GM12878 (cell line): ENCODE measurements around the gene FHL3. TPM values are rescaled to one million over a fixed set of nuclear protein-coding genes. Genes with fewer than 3 reads are reported as not detected.

Experiments
- BHLHE40 ChIP-seq, 2 experiments: fragments of 450-650 bp in 1 of 2; IDR thresholded peaks; 2 replicates each; pipeline ENCODE4 v1.6.1; 2011 to 2017; ENCODE audit warnings: low read depth in 2 of 2, borderline replicate concordance in 1 of 2, improper control_type of control experiment in 1 of 2, low read length in 1 of 2, mild to moderate bottlenecking in 1 of 2
- CHD2 ChIP-seq: IDR thresholded peaks from 2 replicates; pipeline ENCODE4 v1.6.1; 2011; ENCODE audit warnings: low read depth, low read length, improper control_type of control experiment, borderline replicate concordance
- EED ChIP-seq: sonication (generic); IDR thresholded peaks from 2 replicates; pipeline ENCODE4 v1.6.1; 2016; ENCODE audit warnings: antibody characterized with exemption, low read depth
- FOXM1 ChIP-seq: IDR thresholded peaks from 2 replicates; pipeline ENCODE4 v1.6.1; 2012; ENCODE audit warnings: low read depth, mild to moderate bottlenecking, inconsistent platforms, low read length, moderate library complexity
- JUNB ChIP-seq: IDR thresholded peaks from 2 replicates; pipeline ENCODE4 v1.6.1; 2016; ENCODE audit warnings: antibody characterized with exemption, mild to moderate bottlenecking
- MEF2B ChIP-seq: fragments of 450-650 bp; IDR thresholded peaks from 2 replicates; pipeline ENCODE4 v1.6.1; 2018; ENCODE audit warnings: mild to moderate bottlenecking, moderate library complexity; ENCODE audit not compliant: partially characterized antibody, poor library complexity, severe bottlenecking
- NBN ChIP-seq: fragments of 450-650 bp; IDR thresholded peaks from 2 replicates; pipeline ENCODE4 v1.6.1; 2016
- NFIC ChIP-seq: IDR thresholded peaks from 2 replicates; pipeline ENCODE4 v1.6.1; 2012; ENCODE audit warnings: low read depth, mild to moderate bottlenecking, inconsistent platforms, low read length, moderate library complexity
- NKRF ChIP-seq: fragments of 450-650 bp; conservative IDR thresholded peaks from 2 replicates; pipeline ENCODE4 v1.6.1; 2017; ENCODE audit warnings: mild to moderate bottlenecking, moderate library complexity
- NR2F1 ChIP-seq: fragments of 450-650 bp; conservative IDR thresholded peaks from 2 replicates; pipeline ENCODE4 v1.6.1; 2017; ENCODE audit warnings: mild to moderate bottlenecking
- NRF1 ChIP-seq: conservative IDR thresholded peaks from 2 replicates; pipeline ENCODE4 v1.6.1; 2011; ENCODE audit warnings: mild to moderate bottlenecking, low read depth, low read length, improper control_type of control experiment
- PBX3 ChIP-seq: IDR thresholded peaks from 2 replicates; pipeline ENCODE4 v1.6.1; 2011; ENCODE audit warnings: mild to moderate bottlenecking, low read depth, low read length, moderate library complexity; ENCODE audit not compliant: insufficient replicate concordance
- POLR2A ChIP-seq: IDR thresholded peaks from 2 replicates; pipeline ENCODE4 v1.6.1; 2011; ENCODE audit warnings: low read depth, mild to moderate bottlenecking, low read length
- RAD51 ChIP-seq: fragments of 450-650 bp; IDR thresholded peaks from 2 replicates; pipeline ENCODE4 v1.6.1; 2016; ENCODE audit warnings: moderate library complexity, mild to moderate bottlenecking, inconsistent platforms
- RCOR1 ChIP-seq: conservative IDR thresholded peaks from 2 replicates; pipeline ENCODE4 v1.6.1; 2012; ENCODE audit warnings: low read depth, low read length, improper control_type of control experiment
- SKIL ChIP-seq: fragments of 450-650 bp; IDR thresholded peaks from 2 replicates; pipeline ENCODE4 v1.6.1; 2017; ENCODE audit warnings: mild to moderate bottlenecking, low read depth, inconsistent platforms; ENCODE audit not compliant: poor library complexity, severe bottlenecking
- polyA plus RNA-seq, 11 experiments: library from polyadenylated mRNA; depleted of rRNA in 4 of 11; unstranded in 6 of 11; stranded (reverse) in 5 of 11; fragments of >200 nt; fragmentation: Nextera tagmentation in 4 of 11; fragmentation: Illumina TruSeq in 1 of 11; extraction: Ambion mirVana in 4 of 11; extraction: Trizol in 1 of 11; gene quantifications; 1 replicate in 1 of 11; 2 replicates in 10 of 11; pipeline versions ENCODE4 v1.2.1 to v1.2.3, GENCODE V29; 2011 to 2016; ENCODE audit warnings: inconsistent platforms in 2 of 11, missing spikeins in 2 of 11, low read depth in 1 of 11
- total RNA-seq, 4 experiments: library from RNA; depleted of rRNA in 3 of 4; stranded (reverse); fragments of >200 nt in 3 of 4; fragmentation: Illumina TruSeq in 1 of 4; extraction: Trizol in 1 of 4; gene quantifications; 2 replicates each; pipeline versions ENCODE4 v1.2.1 to v1.2.3, GENCODE V29; 2013 to 2021
- TF ChIP-seq, protein P1 (sequence below): IDR thresholded peaks from 2 replicates; pipeline ENCODE4 v1.6.1; 2012; ENCODE audit warnings: improper control_type of control experiment, low read depth, low read length; ENCODE audit not compliant: insufficient replicate concordance

Gene FHL3
- total and polyA plus RNA-seq, 10 of the 15 experiments (the other 5 are each of a cell fraction or from before 2014, with no cell fraction given), result 0.26 to 13.9 (median 7.9) TPM

DNA sequence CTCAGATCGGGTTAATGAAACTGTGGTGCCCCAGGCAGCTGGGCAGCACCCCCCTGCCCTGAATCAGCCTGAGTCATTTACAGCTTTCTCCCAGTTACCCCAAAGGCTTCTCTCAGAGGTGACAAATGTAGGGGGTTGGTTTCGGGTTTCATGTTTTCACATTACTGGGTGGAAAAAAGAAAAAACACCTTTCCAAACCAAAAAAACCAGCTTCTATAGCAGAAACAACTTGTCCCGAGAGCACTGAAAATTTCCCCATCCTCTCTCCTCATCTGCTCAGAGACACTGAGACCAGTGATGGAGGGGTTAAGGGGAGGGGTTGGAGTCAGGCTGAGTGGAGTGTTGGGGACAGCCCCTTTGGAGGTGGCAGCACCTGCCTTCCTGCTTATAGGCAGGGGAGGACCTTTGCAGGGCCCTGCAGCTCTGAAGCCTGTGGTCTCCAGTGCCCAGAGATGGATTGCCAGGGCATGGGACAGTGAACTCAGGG is 22.8 kb upstream of the FHL3 start (continued):
- TF ChIP-seq NKRF, result peak; percentile 46; the same call in 1 of the 2 replicates
- TF ChIP-seq, protein P1, sequence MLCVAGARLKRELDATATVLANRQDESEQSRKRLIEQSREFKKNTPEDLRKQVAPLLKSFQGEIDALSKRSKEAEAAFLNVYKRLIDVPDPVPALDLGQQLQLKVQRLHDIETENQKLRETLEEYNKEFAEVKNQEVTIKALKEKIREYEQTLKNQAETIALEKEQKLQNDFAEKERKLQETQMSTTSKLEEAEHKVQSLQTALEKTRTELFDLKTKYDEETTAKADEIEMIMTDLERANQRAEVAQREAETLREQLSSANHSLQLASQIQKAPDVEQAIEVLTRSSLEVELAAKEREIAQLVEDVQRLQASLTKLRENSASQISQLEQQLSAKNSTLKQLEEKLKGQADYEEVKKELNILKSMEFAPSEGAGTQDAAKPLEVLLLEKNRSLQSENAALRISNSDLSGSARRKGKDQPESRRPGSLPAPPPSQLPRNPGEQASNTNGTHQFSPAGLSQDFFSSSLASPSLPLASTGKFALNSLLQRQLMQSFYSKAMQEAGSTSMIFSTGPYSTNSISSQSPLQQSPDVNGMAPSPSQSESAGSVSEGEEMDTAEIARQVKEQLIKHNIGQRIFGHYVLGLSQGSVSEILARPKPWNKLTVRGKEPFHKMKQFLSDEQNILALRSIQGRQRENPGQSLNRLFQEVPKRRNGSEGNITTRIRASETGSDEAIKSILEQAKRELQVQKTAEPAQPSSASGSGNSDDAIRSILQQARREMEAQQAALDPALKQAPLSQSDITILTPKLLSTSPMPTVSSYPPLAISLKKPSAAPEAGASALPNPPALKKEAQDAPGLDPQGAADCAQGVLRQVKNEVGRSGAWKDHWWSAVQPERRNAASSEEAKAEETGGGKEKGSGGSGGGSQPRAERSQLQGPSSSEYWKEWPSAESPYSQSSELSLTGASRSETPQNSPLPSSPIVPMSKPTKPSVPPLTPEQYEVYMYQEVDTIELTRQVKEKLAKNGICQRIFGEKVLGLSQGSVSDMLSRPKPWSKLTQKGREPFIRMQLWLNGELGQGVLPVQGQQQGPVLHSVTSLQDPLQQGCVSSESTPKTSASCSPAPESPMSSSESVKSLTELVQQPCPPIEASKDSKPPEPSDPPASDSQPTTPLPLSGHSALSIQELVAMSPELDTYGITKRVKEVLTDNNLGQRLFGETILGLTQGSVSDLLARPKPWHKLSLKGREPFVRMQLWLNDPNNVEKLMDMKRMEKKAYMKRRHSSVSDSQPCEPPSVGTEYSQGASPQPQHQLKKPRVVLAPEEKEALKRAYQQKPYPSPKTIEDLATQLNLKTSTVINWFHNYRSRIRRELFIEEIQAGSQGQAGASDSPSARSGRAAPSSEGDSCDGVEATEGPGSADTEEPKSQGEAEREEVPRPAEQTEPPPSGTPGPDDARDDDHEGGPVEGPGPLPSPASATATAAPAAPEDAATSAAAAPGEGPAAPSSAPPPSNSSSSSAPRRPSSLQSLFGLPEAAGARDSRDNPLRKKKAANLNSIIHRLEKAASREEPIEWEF, result peak; percentile 39
- peak; percentile 20 for TF ChIP-seq PBX3
- TF ChIP-seq CHD2, result peak; percentile 62; the same call in 1 of the 2 replicates
- peak; percentile 86 for TF ChIP-seq NBN
- peak; percentile 78 for TF ChIP-seq RAD51
- TF ChIP-seq POLR2A, result peak; percentile 18; the same call in 1 of the 2 replicates
- TF ChIP-seq FOXM1, result peak; percentile 85; the same call in 1 of the 2 replicates
- peak; percentile 95 for TF ChIP-seq SKIL
- TF ChIP-seq EED, result peak; percentile 96
- no peak for TF ChIP-seq NRF1
- TF ChIP-seq NFIC, result peak; percentile 84; the same call in 1 of the 2 replicates
- TF ChIP-seq RCOR1, result no peak
- TF ChIP-seq MEF2B, result peak; percentile 75
- peak; percentile 86 for TF ChIP-seq JUNB
- TF ChIP-seq BHLHE40 (IDR thresholded peaks at IDR 0.05; ENCODE audit: borderline replicate concordance in 1 of 2, low read depth in 2 of 2, low read length in 1 of 2), result peak; percentile 74 to 80
- TF ChIP-seq NR2F1, result peak; percentile 63
